Activated T-cell treated with anti-CD3 and anti-CD28 coated beads for 1 hour (primary cell): ENCODE data around the gene DDX20.
"Not testable (repeated sequence)": the region's sequence is repeated elsewhere in the genome, so short reads cannot be mapped to it uniquely, and the experiment has no call there.

Experiments used
- DNase-seq: peaks from one replicate; pipeline ENCODE4 v3.0.0-alpha.2; 2020; ENCODE audit warnings: low read depth

Gene DDX20

GRCh38 chr1:111789666-111790316 is 34.1 kb downstream of the DDX20 start:
- DNase-seq, result no peak

- no peak for DNase-seq
Measured at GRCh38 chr1:111791776-111792175, 36.1 kb downstream of the DDX20 start.

- no peak for DNase-seq
Measured at GRCh38 chr1:111792249-111792648, 36.5 kb downstream of the DDX20 start.

GRCh38 chr1:111793923-111794322 is 38.2 kb downstream of the DDX20 start:
- no peak for DNase-seq

GRCh38 chr1:111795401-111795800 is 39.7 kb downstream of the DDX20 start:
- no peak for DNase-seq

GRCh38 chr1:111798580-111798979 is 42.9 kb downstream of the DDX20 start:
- DNase-seq, result no peak

GRCh38 chr1:111799722-111800121 is 44.0 kb downstream of the DDX20 start:
- DNase-seq, result not testable (repeated sequence)

GRCh38 chr1:111801071-111801850 is 45.6 kb downstream of the DDX20 start:
- no peak for DNase-seq

GRCh38 chr1:111802110-111802509 is 46.4 kb downstream of the DDX20 start:
- DNase-seq, result no peak

- DNase-seq, result no peak
Measured at GRCh38 chr1:111802984-111803383, 47.3 kb downstream of the DDX20 start.

GRCh38 chr1:111803951-111804350 is 48.2 kb downstream of the DDX20 start:
- no peak for DNase-seq

- DNase-seq, result no peak
Measured at GRCh38 chr1:111804776-111805175, 49.1 kb downstream of the DDX20 start.

GRCh38 chr1:111805251-111805650 is 49.5 kb downstream of the DDX20 start:
- DNase-seq, result no peak

- no peak for DNase-seq
Measured at GRCh38 chr1:111811891-111812290, 56.2 kb downstream of the DDX20 start.

GRCh38 chr1:111812306-111812705 is 56.6 kb downstream of the DDX20 start:
- no peak for DNase-seq

- DNase-seq, result no peak
Measured at GRCh38 chr1:111813440-111814304, 58.0 kb downstream of the DDX20 start.

GRCh38 chr1:111814305-111814628 is 58.6 kb downstream of the DDX20 start:
- no peak for DNase-seq

- DNase-seq, result no peak
Measured at GRCh38 chr1:111814642-111815041, 58.9 kb downstream of the DDX20 start.
